T47D (cell line): ENCODE results near the gene KRTAP10-5.
"Not testable (repeated sequence)": the region's sequence is repeated elsewhere in the genome, so short reads cannot be mapped to it uniquely, and the experiment has no call there.

Source experiments
- DNase-seq, 2 experiments: peaks; one replicate each; pipeline versions ENCODE4 v3.0.0 to v3.0.0-alpha.2; 2011 to 2012; ENCODE audit warnings: low read depth in 1 of 2, low spot score in 1 of 2
- JUND ChIP-seq: IDR thresholded peaks from 2 replicates; pipeline ENCODE4 v1.6.1; 2012; ENCODE audit warnings: low read depth
- in situ Hi-C: cut with HindIII; loops from 2 replicates; pipeline ENCODE4 v1.10.0; 2016; ENCODE audit warnings: low sequenced_read_pairs, low pct_unique_long_range_greater_than_20kb

The KRTAP10-5 gene

GRCh38 chr21:44569861-44570517 lies 10.4 kb downstream of the KRTAP10-5 start:
- TF ChIP-seq JUND, result no peak
- no peak for DNase-seq
- in situ Hi-C loops, result no loop called here

- in situ Hi-C loops, result no loop called here
These were observed 11.5 kb downstream of the KRTAP10-5 start for GRCh38 chr21:44568667-44569556.

GRCh38 chr21:44568261-44568660 lies 12.1 kb downstream of the KRTAP10-5 start:
- DNase-seq, result no peak
- in situ Hi-C loops, result no loop called here
- no peak for TF ChIP-seq JUND

More at GRCh38 chr21:44568667-44569556, 11.5 kb downstream of the KRTAP10-5 start:
- no peak for DNase-seq
- no peak for TF ChIP-seq JUND

- no peak for DNase-seq
- in situ Hi-C loops, result no loop called here
- no peak for TF ChIP-seq JUND
These were observed 12.8 kb downstream of the KRTAP10-5 start for GRCh38 chr21:44567481-44568171.

- in situ Hi-C loops, result no loop called here
- no peak for TF ChIP-seq JUND
- DNase-seq, result no peak
These were observed 14.0 kb downstream of the KRTAP10-5 start for GRCh38 chr21:44566403-44566802.

GRCh38 chr21:44564886-44565598 lies 15.4 kb downstream of the KRTAP10-5 start:
- TF ChIP-seq JUND, result no peak
- in situ Hi-C loops, result no loop called here
- DNase-seq, result no peak

GRCh38 chr21:44564099-44564498 lies 16.3 kb downstream of the KRTAP10-5 start:
- in situ Hi-C loops, result no loop called here

GRCh38 chr21:44558695-44559094 lies 21.7 kb downstream of the KRTAP10-5 start, which contains the start of gene KRTAP10-3:
Gene KRTAP10-3 (minus strand): TSS chr21:44558795. CDS start chr21:44558715, 80 bp downstream.
- in situ Hi-C loops, result no loop called here
- no peak for DNase-seq
- no peak for TF ChIP-seq JUND

More at GRCh38 chr21:44564099-44564498, 16.3 kb downstream of the KRTAP10-5 start:
- TF ChIP-seq JUND, result no peak
- DNase-seq, result no peak

- in situ Hi-C loops, DNase-seq: not testable (repeated sequence)
These were observed 22.1 kb downstream of the KRTAP10-5 start for GRCh38 chr21:44558329-44558675.

- DNase-seq, result no peak
- TF ChIP-seq JUND, result no peak
- in situ Hi-C loops, result no loop called here
These were observed 22.7 kb downstream of the KRTAP10-5 start for GRCh38 chr21:44557491-44558328.

GRCh38 chr21:44556879-44557278 lies 23.5 kb downstream of the KRTAP10-5 start:
- in situ Hi-C loops, result no loop called here
- no peak for DNase-seq
- no peak for TF ChIP-seq JUND
